IMR-90 (cell line): ENCODE measurements around the gene PCYT1B. TPM values are rescaled to one million over a fixed set of nuclear protein-coding genes. Genes with fewer than 3 reads are reported as not detected.

Source experiments
- ATAC-seq: fragments of 200-7000 bp; cut with Tn5 transposase; 2 replicates; pipeline ENCODE4 v1.9.1; 2020; ENCODE audit warnings: low read depth, mild to moderate bottlenecking, moderate library complexity
- BruUV-seq: library from RNA; stranded (reverse); fragments of 400-500 nt; replicated peaks from 2 replicates; lab custom pipeline; 2021; lab: Mats Ljungman, UMichigan
- CTCF ChIA-PET: fragments of 300-600 bp; formaldehyde crosslinking; extraction: SDS; loops from one replicate; lab custom pipeline; 2021; ENCODE audit warnings: antibody characterized with exemption; lab: Yijun Ruan, JAX
- POLR2A ChIA-PET: fragments of 300-600 bp; sonication (Branson Sonifier 250); formaldehyde crosslinking; loops from one replicate; lab custom pipeline; 2022; ENCODE audit warnings: antibody characterized with exemption; ENCODE audit not compliant: unreplicated experiment; lab: Charles Lee
- DNase-seq: peaks from one replicate; pipeline ENCODE4 v3.0.0; 2013
- H2AFZ ChIP-seq: replicated peaks from 2 replicates; pipeline ENCODE3; 2013; ENCODE audit warnings: low read length, mild to moderate bottlenecking; ENCODE audit not compliant: poor library complexity
- H2AK5ac ChIP-seq: 2 replicates; pipeline ENCODE4 v1.6.1; 2013; ENCODE audit warnings: low read depth, low read length, inconsistent platforms
- H2AK9ac ChIP-seq: replicated peaks from 2 replicates; pipeline ENCODE3; 2013; ENCODE audit warnings: mild to moderate bottlenecking, low read depth, low read length, moderate library complexity; ENCODE audit not compliant: poor library complexity
- H2BK120ac ChIP-seq: 2 replicates; pipeline ENCODE4 v1.6.1; 2013; ENCODE audit warnings: low read depth, low read length, inconsistent platforms
- H2BK15ac ChIP-seq: 3 replicates; pipeline ENCODE4 v1.6.1; 2013; ENCODE audit warnings: low read depth, low read length, inconsistent platforms
- H2BK20ac ChIP-seq: 2 replicates; pipeline ENCODE4 v1.6.1; 2013; ENCODE audit warnings: low read depth, mild to moderate bottlenecking, inconsistent platforms, low read length, moderate library complexity
- H2BK5ac ChIP-seq: 2 replicates; pipeline ENCODE4 v1.6.1; 2013; ENCODE audit warnings: mild to moderate bottlenecking, low read depth, low read length, inconsistent platforms; ENCODE audit not compliant: poor library complexity, severe bottlenecking
- H3K14ac ChIP-seq: replicated peaks from 2 replicates; pipeline ENCODE4 v1.6.1; 2013; ENCODE audit warnings: low read depth, low read length, inconsistent platforms
- H3K18ac ChIP-seq: 2 replicates; pipeline ENCODE4 v1.6.1; 2013; ENCODE audit warnings: low read depth, low read length, control low read depth
- H3K23ac ChIP-seq: 2 replicates; pipeline ENCODE4 v1.6.1; 2013; ENCODE audit warnings: low read depth, low read length, inconsistent platforms
- H3K27ac ChIP-seq: 2 replicates; pipeline ENCODE4 v1.5.1; 2013; ENCODE audit warnings: mild to moderate bottlenecking, control low read depth, low read length; ENCODE audit not compliant: insufficient read depth
- H3K27me3 ChIP-seq: 2 replicates; pipeline ENCODE4 v1.6.1; 2013; ENCODE audit warnings: low read length; ENCODE audit not compliant: control insufficient read depth, insufficient read depth
- H3K36me3 ChIP-seq: 2 replicates; pipeline ENCODE4 v1.6.1; 2013; ENCODE audit warnings: low read length, mixed read lengths; ENCODE audit not compliant: control insufficient read depth, insufficient read depth
- H3K4ac ChIP-seq: 2 replicates; pipeline ENCODE4 v1.6.1; 2013; ENCODE audit warnings: low read depth, low read length, inconsistent platforms
- H3K4me1 ChIP-seq: 2 replicates; pipeline ENCODE4 v1.6.1; 2013; ENCODE audit warnings: low read length, mixed read lengths; ENCODE audit not compliant: control insufficient read depth, insufficient read depth
- H3K4me2 ChIP-seq: 2 replicates; pipeline ENCODE4 v1.6.1; 2013; ENCODE audit warnings: low read depth, mild to moderate bottlenecking, control low read depth, low read length, moderate library complexity
- H3K4me3 ChIP-seq: 2 replicates; pipeline ENCODE4 v1.5.1; 2013; ENCODE audit warnings: low read depth, mild to moderate bottlenecking, control low read depth, low read length, moderate library complexity; ENCODE audit not compliant: insufficient read depth
- H3K56ac ChIP-seq: 2 replicates; pipeline ENCODE4 v1.6.1; 2013; ENCODE audit warnings: low read length, inconsistent platforms; ENCODE audit not compliant: insufficient read depth; ENCODE audit errors: extremely low read depth
- H3K79me1 ChIP-seq, 2 experiments: 2 replicates each; pipeline ENCODE4 v1.6.1; 2013; ENCODE audit warnings: low read length in 2 of 2, inconsistent platforms in 1 of 2, low read depth in 1 of 2
- H3K9ac ChIP-seq: 2 replicates; pipeline ENCODE4 v1.6.1; 2013; ENCODE audit warnings: low read depth, low read length, control low read depth
- H3K9me1 ChIP-seq: 2 replicates; pipeline ENCODE4 v1.6.1; 2013; ENCODE audit warnings: low read length, inconsistent platforms; ENCODE audit not compliant: insufficient read depth
- H3K9me3 ChIP-seq: 2 replicates; pipeline ENCODE4 v1.6.1; 2013; ENCODE audit warnings: low read length; ENCODE audit not compliant: control insufficient read depth, insufficient read depth
- H4K20me1 ChIP-seq: 2 replicates; pipeline ENCODE4 v1.6.1; 2013; ENCODE audit warnings: low read length, inconsistent platforms; ENCODE audit not compliant: insufficient read depth
- H4K5ac ChIP-seq: 2 replicates; pipeline ENCODE4 v1.6.1; 2013; ENCODE audit warnings: mild to moderate bottlenecking, low read depth, low read length, control low read depth
- H4K8ac ChIP-seq, 2 experiments: 2 replicates each; pipeline ENCODE4 v1.6.1; 2013; ENCODE audit warnings: low read depth in 2 of 2, low read length in 2 of 2, control low read depth in 1 of 2, inconsistent platforms in 1 of 2
- H4K91ac ChIP-seq: 2 replicates; pipeline ENCODE4 v1.6.1; 2013; ENCODE audit warnings: low read depth, low read length, inconsistent platforms; ENCODE audit not compliant: insufficient read depth
- BHLHE40 ChIP-seq: fragments of 150-350 bp; IDR thresholded peaks from 2 replicates; pipeline ENCODE4 v1.6.1; 2016; ENCODE audit warnings: mild to moderate bottlenecking, low read depth, low read length
- CEBPB ChIP-seq: IDR thresholded peaks from 2 replicates; pipeline ENCODE4 v1.6.1; 2012; ENCODE audit warnings: low read depth, low read length, improper control_type of control experiment
- MAFK ChIP-seq: IDR thresholded peaks from 2 replicates; pipeline ENCODE4 v1.6.1; 2012; ENCODE audit warnings: low read depth, low read length, improper control_type of control experiment
- MAZ ChIP-seq: IDR thresholded peaks from 2 replicates; pipeline ENCODE4 v1.6.1; 2012; ENCODE audit warnings: low read depth, mild to moderate bottlenecking, low read length, improper control_type of control experiment, moderate library complexity, borderline replicate concordance
- MXI1 ChIP-seq: IDR thresholded peaks from 2 replicates; pipeline ENCODE4 v1.6.1; 2012; ENCODE audit warnings: low read depth, mild to moderate bottlenecking, low read length, moderate library complexity, borderline replicate concordance
- POLR2A ChIP-seq: IDR thresholded peaks from 2 replicates; pipeline ENCODE4 v1.6.1; 2012; ENCODE audit warnings: mild to moderate bottlenecking, low read depth, low read length
- RAD21 ChIP-seq: IDR thresholded peaks from 2 replicates; pipeline ENCODE4 v1.6.1; 2012; ENCODE audit warnings: low read length, improper control_type of control experiment
- RCOR1 ChIP-seq: IDR thresholded peaks from 2 replicates; pipeline ENCODE4 v1.6.1; 2012; ENCODE audit warnings: mild to moderate bottlenecking, low read length, improper control_type of control experiment; ENCODE audit not compliant: insufficient replicate concordance
- RFX5 ChIP-seq: IDR thresholded peaks from 2 replicates; pipeline ENCODE4 v1.8.0; 2012; ENCODE audit warnings: low read depth, mild to moderate bottlenecking, low read length, moderate library complexity
- WGBS, 2 experiments: methylation state at CpG; one replicate each; pipeline versions ENCODE4 v1.1.5 to v1.1.7; 2013; ENCODE audit warnings: missing lambda C conversion rate in 2 of 2; ENCODE audit not compliant: insufficient read length in 1 of 2; ENCODE audit errors: extremely low coverage in 2 of 2; 5-methylcytosine and 5-hydroxymethylcytosine counted together
- dilution Hi-C: fragments of 300-500 bp; cut with HindIII; formaldehyde crosslinking; loops from one replicate; pipeline ENCODE4 v1.14.3; 2018; ENCODE audit warnings: low sequenced_read_pairs; ENCODE audit not compliant: unreplicated experiment
- in situ Hi-C: fragments of 300-500 bp; cut with MboI; formaldehyde crosslinking; loops from 3 replicates; pipeline ENCODE4 v1.14.3; 2019; ENCODE audit warnings: low sequenced_read_pairs, inconsistent platforms, mixed read lengths
- intact Hi-C: fragments of 100-400 bp; cut with micrococcal nuclease; formaldehyde crosslinking; loops from 2 replicates; pipeline ENCODE4 v1.10.0; 2022
- polyA plus RNA-seq, 3 experiments: library from polyadenylated mRNA; depleted of rRNA; stranded (reverse); fragments of >200 nt; gene quantifications; 2 replicates each; pipeline ENCODE4 v1.2.3, GENCODE V29; 2012; ENCODE audit warnings: low replicate concordance in 1 of 3
- total RNA-seq: library from RNA; depleted of rRNA; stranded (reverse); fragments of >200 nt; gene quantifications from 2 replicates; pipeline ENCODE4 v1.2.3, GENCODE V29; 2012
- TF ChIP-seq, protein P1 (sequence below): fragments of 150-350 bp; IDR thresholded peaks from 2 replicates; pipeline ENCODE4 v1.6.1; 2017; ENCODE audit warnings: mild to moderate bottlenecking, antibody characterized with exemption, low read length, low read depth
- TF ChIP-seq, protein P2 (sequence below): conservative IDR thresholded peaks from 2 replicates; pipeline ENCODE4 v1.5.1; 2012; ENCODE audit warnings: mild to moderate bottlenecking, low read depth, low read length, improper control_type of control experiment
- TF ChIP-seq, protein P3 (sequence below): fragments of 150-350 bp; IDR thresholded peaks from 2 replicates; pipeline ENCODE4 v1.6.1; 2016; ENCODE audit warnings: low read depth, mild to moderate bottlenecking, low read length, moderate library complexity, borderline replicate concordance

The PCYT1B gene
- total and polyA plus RNA-seq, 2 of the 4 experiments (the other 2 are of a cell fraction), result under 0.01 to 0.09 TPM

DNA sequence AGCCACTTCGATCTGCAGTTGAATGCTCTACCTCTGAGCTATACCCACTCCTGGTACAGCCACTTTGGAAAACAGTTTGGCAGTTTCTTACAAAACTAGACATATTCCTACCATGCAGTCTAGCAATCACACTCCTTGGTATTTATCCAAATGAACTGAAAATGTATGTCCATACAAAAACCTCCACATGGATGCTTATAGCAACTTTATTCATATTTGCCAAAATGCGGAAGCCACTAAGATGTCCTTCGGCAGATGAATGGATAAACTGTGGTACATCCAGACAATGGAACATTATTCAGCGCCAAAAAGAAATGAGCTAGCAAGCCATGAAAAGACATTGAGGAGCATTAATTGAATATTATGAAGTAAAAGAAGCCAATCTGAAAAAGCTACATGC lies 45.3 kb downstream of the PCYT1B start:
- Histone ChIP-seq H3K4me1 (no peaks in the 10 kb centered on the region), H3K9ac (no peak overlapping the region), H2AFZ (no peak overlapping the region), H3K56ac (no peak overlapping the region), H3K27me3 (no peaks in the 10 kb centered on the region), H3K27ac (no peak overlapping the region), H2BK20ac (no peak overlapping the region), H4K8ac (no peak overlapping the region), H3K9me1 (no peaks in the 10 kb centered on the region), H3K4me2 (no peak overlapping the region), H2AK9ac (no peak overlapping the region), H2BK15ac (no peak overlapping the region), H3K14ac (no peak overlapping the region), H3K18ac (no peak overlapping the region), H3K23ac (no peak overlapping the region), H2BK120ac (no peak overlapping the region), H2BK5ac (no peak overlapping the region), H3K9me3 (no peaks in the 10 kb centered on the region), H4K20me1 (no peaks in the 10 kb centered on the region), H3K36me3 (no peaks in the 10 kb centered on the region), H2AK5ac (no peak overlapping the region), H4K91ac (no peak overlapping the region), H3K79me1 (no peaks in the 10 kb centered on the region), H3K4me3 (no peak overlapping the region), H3K4ac (no peak overlapping the region), H4K5ac (no peak overlapping the region)
- WGBS, 2 experiments, result 73% methylated on average over 2 of the region's 4 CpGs; no CpG with 5 or more reads in 1 of the 2 experiments
- ChIA-PET CTCF (no interaction called here), POLR2A (no interaction called here)
- ATAC-seq (no peak), DNase-seq (no peak)
- dilution Hi-C loops, result no loop called here
- TF ChIP-seq MAFK (no peak), CEBPB (no peak), POLR2A (no peak), RAD21 (no peak), RFX5 (no peak), MXI1 (no peak), BHLHE40 (no peak), MAZ (no peak), RCOR1 (no peak)
- TF ChIP-seq, protein P1, sequence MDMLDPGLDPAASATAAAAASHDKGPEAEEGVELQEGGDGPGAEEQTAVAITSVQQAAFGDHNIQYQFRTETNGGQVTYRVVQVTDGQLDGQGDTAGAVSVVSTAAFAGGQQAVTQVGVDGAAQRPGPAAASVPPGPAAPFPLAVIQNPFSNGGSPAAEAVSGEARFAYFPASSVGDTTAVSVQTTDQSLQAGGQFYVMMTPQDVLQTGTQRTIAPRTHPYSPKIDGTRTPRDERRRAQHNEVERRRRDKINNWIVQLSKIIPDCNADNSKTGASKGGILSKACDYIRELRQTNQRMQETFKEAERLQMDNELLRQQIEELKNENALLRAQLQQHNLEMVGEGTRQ, result no peak
- TF ChIP-seq, protein P2, sequence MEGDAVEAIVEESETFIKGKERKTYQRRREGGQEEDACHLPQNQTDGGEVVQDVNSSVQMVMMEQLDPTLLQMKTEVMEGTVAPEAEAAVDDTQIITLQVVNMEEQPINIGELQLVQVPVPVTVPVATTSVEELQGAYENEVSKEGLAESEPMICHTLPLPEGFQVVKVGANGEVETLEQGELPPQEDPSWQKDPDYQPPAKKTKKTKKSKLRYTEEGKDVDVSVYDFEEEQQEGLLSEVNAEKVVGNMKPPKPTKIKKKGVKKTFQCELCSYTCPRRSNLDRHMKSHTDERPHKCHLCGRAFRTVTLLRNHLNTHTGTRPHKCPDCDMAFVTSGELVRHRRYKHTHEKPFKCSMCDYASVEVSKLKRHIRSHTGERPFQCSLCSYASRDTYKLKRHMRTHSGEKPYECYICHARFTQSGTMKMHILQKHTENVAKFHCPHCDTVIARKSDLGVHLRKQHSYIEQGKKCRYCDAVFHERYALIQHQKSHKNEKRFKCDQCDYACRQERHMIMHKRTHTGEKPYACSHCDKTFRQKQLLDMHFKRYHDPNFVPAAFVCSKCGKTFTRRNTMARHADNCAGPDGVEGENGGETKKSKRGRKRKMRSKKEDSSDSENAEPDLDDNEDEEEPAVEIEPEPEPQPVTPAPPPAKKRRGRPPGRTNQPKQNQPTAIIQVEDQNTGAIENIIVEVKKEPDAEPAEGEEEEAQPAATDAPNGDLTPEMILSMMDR, result no peak
- TF ChIP-seq, protein P3, sequence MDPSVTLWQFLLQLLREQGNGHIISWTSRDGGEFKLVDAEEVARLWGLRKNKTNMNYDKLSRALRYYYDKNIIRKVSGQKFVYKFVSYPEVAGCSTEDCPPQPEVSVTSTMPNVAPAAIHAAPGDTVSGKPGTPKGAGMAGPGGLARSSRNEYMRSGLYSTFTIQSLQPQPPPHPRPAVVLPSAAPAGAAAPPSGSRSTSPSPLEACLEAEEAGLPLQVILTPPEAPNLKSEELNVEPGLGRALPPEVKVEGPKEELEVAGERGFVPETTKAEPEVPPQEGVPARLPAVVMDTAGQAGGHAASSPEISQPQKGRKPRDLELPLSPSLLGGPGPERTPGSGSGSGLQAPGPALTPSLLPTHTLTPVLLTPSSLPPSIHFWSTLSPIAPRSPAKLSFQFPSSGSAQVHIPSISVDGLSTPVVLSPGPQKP, result no peak
- in situ Hi-C loops, result no loop called here
- no TSS peak for BruUV-seq
- intact Hi-C loops, result no loop called here
